Body of pancreas (tissue), 4 donors: Measurements from ENCODE around the gene PLD1.

Experiments used
- CTCF ChIP-seq, 7 experiments: fragments of 450-650 bp in 4 of 7; fragments of 200-600 bp in 3 of 7; sonication (generic) in 3 of 7; IDR thresholded peaks; one replicate each; pipeline ENCODE4 v1.5.1; 2016 to 2019; ENCODE audit warnings: antibody characterized with exemption in 7 of 7
- POLR2A ChIP-seq, 3 donors: fragments of 450-650 bp; IDR thresholded peaks; one replicate each; pipeline ENCODE4 v1.6.1; 2016; ENCODE audit warnings: antibody characterized with exemption in 3 of 3, mild to moderate bottlenecking in 2 of 3

GRCh38 chr3:171568766-171569165 is 241.5 kb downstream of the PLD1 start:
- no peak for TF ChIP-seq CTCF (IDR thresholded peaks at IDR 0.05)
- no peak for TF ChIP-seq POLR2A (IDR thresholded peaks at IDR 0.05)
